H1 (cell line): ENCODE data around the gene ARHGAP1. TPM values are rescaled to one million over a fixed set of nuclear protein-coding genes. Genes with fewer than 3 reads are reported as not detected.

ENCODE experiments used
- CTCF ChIA-PET: fragments of 300-600 bp; sonication (Branson Sonifier 250); formaldehyde crosslinking; loops from one replicate; lab custom pipeline; 2021; ENCODE audit not compliant: partially characterized antibody; lab: Charles Lee
- POLR2A ChIA-PET: fragments of 300-600 bp; sonication (Branson Sonifier 250); formaldehyde crosslinking; loops from one replicate; lab custom pipeline; 2021; ENCODE audit warnings: inconsistent platforms; ENCODE audit not compliant: partially characterized antibody; lab: Charles Lee
- DNase-seq, 2 experiments: peaks; one replicate each; pipeline versions ENCODE4 v3.0.0 to v3.0.0-alpha.2; 2010 to 2022; ENCODE audit warnings: low spot score in 2 of 2, low read depth in 1 of 2, mixed read lengths in 1 of 2
- FAIRE-seq: peaks from 2 replicates; lab custom pipeline; 2011; peaks lifted over from hg19 to GRCh38; lab: Jason Lieb, UNC
- H2AFZ ChIP-seq: 2 replicates; pipeline ENCODE4 v1.8.1; 2012; ENCODE audit warnings: low read length, inconsistent platforms
- H2AK5ac ChIP-seq: 2 replicates; pipeline ENCODE4 v1.6.1; 2013; ENCODE audit warnings: low read depth, low read length
- H2BK120ac ChIP-seq: replicated peaks from 2 replicates; pipeline ENCODE3; 2013; ENCODE audit warnings: low read depth, low read length, inconsistent platforms
- H2BK12ac ChIP-seq: 2 replicates; pipeline ENCODE4 v1.6.1; 2013; ENCODE audit warnings: low read depth, low read length
- H2BK15ac ChIP-seq: 2 replicates; pipeline ENCODE4 v1.6.1; 2013; ENCODE audit warnings: low read length
- H2BK20ac ChIP-seq: 2 replicates; pipeline ENCODE4 v1.6.1; 2013; ENCODE audit warnings: low read length
- H2BK5ac ChIP-seq: 2 replicates; pipeline ENCODE4 v1.6.1; 2013; ENCODE audit warnings: low read depth, low read length
- H3K14ac ChIP-seq: 2 replicates; pipeline ENCODE4 v1.6.1; 2013; ENCODE audit warnings: inconsistent platforms; ENCODE audit not compliant: insufficient read length
- H3K18ac ChIP-seq: 2 replicates; pipeline ENCODE4 v1.6.1; 2013; ENCODE audit warnings: low read length; ENCODE audit errors: extremely low read depth
- H3K23ac ChIP-seq: 2 replicates; pipeline ENCODE4 v1.6.1; 2013; ENCODE audit warnings: inconsistent platforms; ENCODE audit not compliant: insufficient read length
- H3K23me2 ChIP-seq: 2 replicates; pipeline ENCODE4 v1.6.1; 2013; ENCODE audit warnings: low read depth, low read length
- H3K27ac ChIP-seq: 2 replicates; pipeline ENCODE4 v1.6.1; 2011; ENCODE audit warnings: low read depth, low read length, inconsistent platforms
- H3K27me3 ChIP-seq, 4 experiments: replicated peaks in 1 of 4; 1 replicate in 1 of 4; 2 replicates in 3 of 4; pipeline versions ENCODE4 v1.6.1 to v1.8.1; 2011 to 2013; ENCODE audit warnings: low read length in 3 of 4, mild to moderate bottlenecking in 3 of 4, inconsistent platforms in 2 of 4, mixed read lengths in 2 of 4, moderate library complexity in 1 of 4; ENCODE audit not compliant: control insufficient read depth in 3 of 4, insufficient read depth in 3 of 4; ENCODE audit errors: extremely low read depth in 1 of 4
- H3K36me3 ChIP-seq, 4 experiments: 2 replicates each; pipeline versions ENCODE4 v1.6.1 to v1.8.1; 2011 to 2013; ENCODE audit warnings: mild to moderate bottlenecking in 4 of 4, low read length in 3 of 4, moderate library complexity in 2 of 4, control low read depth in 1 of 4, inconsistent platforms in 1 of 4; ENCODE audit not compliant: insufficient read depth in 4 of 4, control insufficient read depth in 2 of 4
- H3K4ac ChIP-seq: replicated peaks from 2 replicates; pipeline ENCODE3; 2013; ENCODE audit warnings: low read length, low read depth, mixed read lengths, inconsistent platforms; ENCODE audit not compliant: insufficient read length
- H3K4me1 ChIP-seq, 4 experiments: replicated peaks in 1 of 4; 1 replicate in 1 of 4; 2 replicates in 3 of 4; pipeline versions ENCODE4 v1.6.1 to v1.8.1; 2011 to 2013; ENCODE audit warnings: low read length in 3 of 4, inconsistent platforms in 2 of 4, mixed read lengths in 1 of 4; ENCODE audit not compliant: insufficient read depth in 4 of 4, control insufficient read depth in 3 of 4
- H3K4me2 ChIP-seq, 2 experiments: 2 replicates each; pipeline versions ENCODE4 v1.6.1 to v1.8.1; 2011 to 2013; ENCODE audit warnings: low read depth in 2 of 2, low read length in 2 of 2, control low read depth in 1 of 2, inconsistent platforms in 1 of 2, mild to moderate bottlenecking in 1 of 2; ENCODE audit not compliant: insufficient read depth in 1 of 2
- H3K4me3 ChIP-seq, 4 experiments: fragments of 200-600, 300-600 bp in 1 of 4; sonication (generic), shearing (Covaris generic), sonication (Bioruptor Twin) in 1 of 4; 2 replicates each; pipeline versions ENCODE4 v1.5.1 to v1.8.1; 2011 to 2016; ENCODE audit warnings: low read length in 4 of 4, low read depth in 3 of 4, control low read depth in 2 of 4, inconsistent platforms in 2 of 4, mild to moderate bottlenecking in 2 of 4, mixed read lengths in 1 of 4, moderate library complexity in 1 of 4; ENCODE audit not compliant: insufficient read depth in 2 of 4; ENCODE audit errors: extremely low read depth in 1 of 4
- H3K56ac ChIP-seq: replicated peaks from 2 replicates; pipeline ENCODE3; 2013; ENCODE audit warnings: low read depth, mild to moderate bottlenecking, mixed read lengths, low read length, inconsistent platforms; ENCODE audit not compliant: insufficient read length
- H3K79me1 ChIP-seq: 2 replicates; pipeline ENCODE4 v1.6.1; 2013; ENCODE audit warnings: low read depth, low read length, control low read depth
- H3K79me2 ChIP-seq, 2 experiments: 2 replicates each; pipeline versions ENCODE4 v1.6.1 to v1.8.1; 2012 to 2013; ENCODE audit warnings: low read length in 2 of 2, mild to moderate bottlenecking in 2 of 2, inconsistent platforms in 1 of 2; ENCODE audit not compliant: insufficient read depth in 2 of 2, control insufficient read depth in 1 of 2
- H3K9ac ChIP-seq, 4 experiments: replicated peaks in 1 of 4; 1 replicate in 1 of 4; 2 replicates in 3 of 4; pipeline versions ENCODE4 v1.6.1 to v1.8.1; 2011 to 2013; ENCODE audit warnings: low read depth in 3 of 4, low read length in 3 of 4, control low read depth in 2 of 4, mild to moderate bottlenecking in 2 of 4, moderate library complexity in 2 of 4, inconsistent platforms in 1 of 4; ENCODE audit errors: extremely low read depth in 1 of 4
- H3K9me3 ChIP-seq, 2 experiments: 2 replicates each; pipeline versions ENCODE4 v1.6.1 to v1.8.1; 2012 to 2013; ENCODE audit warnings: mild to moderate bottlenecking in 2 of 2, moderate library complexity in 2 of 2, control low read depth in 1 of 2, inconsistent platforms in 1 of 2, low read depth in 1 of 2, low read length in 1 of 2, mixed read lengths in 1 of 2; ENCODE audit not compliant: insufficient read depth in 2 of 2
- H4K20me1 ChIP-seq, 2 experiments: replicated peaks in 1 of 2; 2 replicates each; pipeline versions ENCODE3 to v1.8.1; 2011 to 2013; ENCODE audit warnings: inconsistent platforms in 2 of 2, low read length in 2 of 2, mild to moderate bottlenecking in 1 of 2; ENCODE audit not compliant: insufficient read depth in 2 of 2, control insufficient read depth in 1 of 2
- H4K5ac ChIP-seq: 2 replicates; pipeline ENCODE4 v1.6.1; 2013; ENCODE audit warnings: low read length, low read depth, mixed read lengths, inconsistent platforms; ENCODE audit not compliant: insufficient read length
- H4K8ac ChIP-seq: 2 replicates; pipeline ENCODE4 v1.8.0; 2013; ENCODE audit warnings: mild to moderate bottlenecking, moderate library complexity, low read length, inconsistent platforms; ENCODE audit not compliant: insufficient read depth; ENCODE audit errors: extremely low read depth
- H4K91ac ChIP-seq: replicated peaks from 2 replicates; pipeline ENCODE3; 2013; ENCODE audit warnings: low read length, mixed read lengths, inconsistent platforms; ENCODE audit not compliant: insufficient read length
- ATF2 ChIP-seq: IDR thresholded peaks from 2 replicates; pipeline ENCODE4 v1.6.1; 2012; ENCODE audit warnings: low read length, inconsistent platforms
- CBX8 ChIP-seq: fragments of 300-800, 300-1000 bp; sonication (generic); IDR thresholded peaks from 2 replicates; pipeline ENCODE4 v1.7.1; 2016; ENCODE audit warnings: low read depth, low read length, borderline replicate concordance
- CHD2 ChIP-seq: IDR thresholded peaks from 2 replicates; pipeline ENCODE4 v1.6.1; 2012; ENCODE audit warnings: low read length, improper control_type of control experiment
- CREB1 ChIP-seq: IDR thresholded peaks from 2 replicates; pipeline ENCODE4 v1.6.1; 2012; ENCODE audit warnings: inconsistent platforms
- JUN ChIP-seq: IDR thresholded peaks from 2 replicates; pipeline ENCODE4 v1.6.1; 2011; ENCODE audit warnings: low read depth, mild to moderate bottlenecking, improper control_type of control experiment, low read length
- JUND ChIP-seq: IDR thresholded peaks from 2 replicates; pipeline ENCODE4 v1.6.1; 2011; ENCODE audit warnings: mild to moderate bottlenecking, improper control_type of control experiment, low read length
- KDM4A ChIP-seq: IDR thresholded peaks from one replicate; pipeline ENCODE4 v1.7.1; 2012; ENCODE audit warnings: low read depth, mild to moderate bottlenecking, moderate library complexity, low read length, inconsistent platforms; ENCODE audit not compliant: severe bottlenecking
- NRF1 ChIP-seq: IDR thresholded peaks from 2 replicates; pipeline ENCODE4 v1.6.1; 2011; ENCODE audit warnings: mild to moderate bottlenecking, low read depth, low read length, improper control_type of control experiment
- POLR2A ChIP-seq, 2 experiments: IDR thresholded peaks; 1 replicate in 1 of 2; 2 replicates in 1 of 2; pipeline ENCODE4 v1.6.1; 2011; ENCODE audit warnings: low read depth in 2 of 2, low read length in 2 of 2, mild to moderate bottlenecking in 2 of 2; ENCODE audit errors: control extremely low read depth in 1 of 2
- SAP30 ChIP-seq: fragments of 300-600 bp; sonication (generic); IDR thresholded peaks from 2 replicates; pipeline ENCODE4 v1.7.1; 2012; ENCODE audit warnings: low read length, moderate library complexity, mild to moderate bottlenecking, inconsistent platforms; ENCODE audit not compliant: insufficient read depth, insufficient replicate concordance
- TBP ChIP-seq: IDR thresholded peaks from 2 replicates; pipeline ENCODE4 v1.6.1; 2011; ENCODE audit warnings: low read depth, low read length, improper control_type of control experiment
- TEAD4 ChIP-seq: IDR thresholded peaks from 2 replicates; pipeline ENCODE4 v1.6.1; 2012; ENCODE audit warnings: low read depth, low read length, inconsistent platforms, mixed read lengths
- WGBS, 2 experiments: shearing (Covaris generic) in 1 of 2; methylation state at CpG; one replicate each; pipeline versions ENCODE4 v1.1.6 to v1.1.7; 2013 to 2015; ENCODE audit warnings: low lambda C conversion rate in 2 of 2, mixed read lengths in 2 of 2, inconsistent platforms in 1 of 2, low coverage in 1 of 2, missing lambda C conversion rate in 1 of 2; ENCODE audit not compliant: insufficient replicate concordance in 2 of 2, insufficient coverage in 1 of 2, insufficient read length in 1 of 2; ENCODE audit errors: extremely low coverage in 1 of 2, missing lambda C conversion rate in 1 of 2; 5-methylcytosine and 5-hydroxymethylcytosine counted together
- polyA plus RNA-seq, 7 experiments: library from polyadenylated mRNA; depleted of rRNA in 3 of 7; stranded (reverse) in 5 of 7; unstranded in 2 of 7; fragments of >200 nt in 5 of 7; fragments of 200-250 nt in 2 of 7; gene quantifications; 1 replicate in 5 of 7; 2 replicates in 1 of 7; 4 replicates in 1 of 7; pipeline versions ENCODE4 v1.2.1 to v1.2.3, GENCODE V29; 2011 to 2013; ENCODE audit warnings: missing spikeins in 2 of 7, mixed read lengths in 2 of 7
- total RNA-seq: library from RNA; stranded (reverse); fragmentation: NEBNext Ultra II Directional; extraction: Animal tissue kit (Norgen Biotek cat#: 25700); gene quantifications from 2 replicates; pipeline ENCODE4 v1.2.1, GENCODE V29; 2021

The ARHGAP1 gene
- total and polyA plus RNA-seq, 2 of the 8 experiments (the other 6 are each of a cell fraction or from before 2014, with no cell fraction given), result 28.6 to 58.8 TPM

GRCh38 chr11:46681814-46682213 is 18.6 kb downstream of the ARHGAP1 start:
- H4K5ac ChIP-seq, result no peak overlapping the region
- no peak overlapping the region for H3K4me2 ChIP-seq
- no peak overlapping the region for H3K9ac ChIP-seq
- H3K9me3 ChIP-seq, result no peaks in the 10 kb centered on the region
- H3K27me3 ChIP-seq, result no peaks in the 10 kb centered on the region
- H2BK120ac ChIP-seq, result no peak overlapping the region
- H3K4ac ChIP-seq, result no peak overlapping the region
- no peaks in the 10 kb centered on the region for H3K23me2 ChIP-seq
- no peak overlapping the region for H2BK15ac ChIP-seq
- no peak for DNase-seq
- CTCF ChIA-PET, result interaction anchor here (0.6 to 7.5 kb wide), 2 partner anchors 12 to 273 kb away, joined by 3 to 36 read pairs; no protein-coding TSS in a partner anchor
- no peak overlapping the region for H3K23ac ChIP-seq
- no peak overlapping the region for H2BK5ac ChIP-seq
- peak overlapping the region; percentile 85; the same call in 1 of the 2 replicates for H4K8ac ChIP-seq
- H2AK5ac ChIP-seq, result no peak overlapping the region
- no peak overlapping the region for H2BK12ac ChIP-seq
- no peak overlapping the region for H3K4me3 ChIP-seq
- H2BK20ac ChIP-seq, result no peak overlapping the region
- no peak for FAIRE-seq
- H2AFZ ChIP-seq, result no peak overlapping the region
- POLR2A ChIA-PET, result no interaction called here
- H4K91ac ChIP-seq, result no peak overlapping the region
- H3K18ac ChIP-seq, result no peak overlapping the region
- H3K4me1 ChIP-seq, result no peaks in the 10 kb centered on the region
- H4K20me1 ChIP-seq, result peaks cover 0 to 1% of the 10 kb centered on the region in 2 experiments
- H3K79me2 ChIP-seq, result no peaks in the 10 kb centered on the region
- peaks cover 0 to 11% (median 3%) of the 10 kb centered on the region in 4 experiments; a peak in 4 of 8 replicates for H3K36me3 ChIP-seq
- WGBS, 2 experiments, result 95% methylated on average over 11 of the region's 11 CpGs; no CpG with 5 or more reads in 1 of the 2 experiments
- H3K14ac ChIP-seq, result no peak overlapping the region
- H3K79me1 ChIP-seq, result no peaks in the 10 kb centered on the region
- no peak overlapping the region for H3K56ac ChIP-seq
- H3K27ac ChIP-seq, result no peak overlapping the region
- TF ChIP-seq JUND (no peak), KDM4A (no peak), SAP30 (no peak), TEAD4 (no peak), TBP (no peak), CHD2 (no peak), ATF2 (no peak), POLR2A (IDR thresholded peaks at IDR 0.05; ENCODE audit: control extremely low read depth in 1 of 2, low read depth in 2 of 2, low read length in 2 of 2) (no peak), CBX8 (no peak), NRF1 (no peak), JUN (no peak), CREB1 (no peak)
